GM12878 (cell line): ENCODE measurements around the gene ADAMTS2. TPM values are rescaled to one million over a fixed set of nuclear protein-coding genes. Genes with fewer than 3 reads are reported as not detected.

Source experiments
- ATAC-seq: fragments of 200-7000 bp; cut with Tn5 transposase; 3 replicates; pipeline ENCODE4 v1.9.1; 2020; ENCODE audit warnings: mild to moderate bottlenecking, moderate library complexity
- BruUV-seq: library from RNA; stranded (reverse); fragments of 400-500 nt; replicated peaks from 2 replicates; lab custom pipeline; 2021; lab: Mats Ljungman, UMichigan
- CTCF ChIA-PET: fragments of 300-600 bp; sonication (Branson Sonifier 250); formaldehyde crosslinking; extraction: SDS; loops from one replicate; lab custom pipeline; 2021; ENCODE audit warnings: inconsistent platforms; lab: Yijun Ruan, JAX
- POLR2A ChIA-PET: fragments of 350-600 bp; formaldehyde crosslinking; extraction: SDS; loops from one replicate; lab custom pipeline; 2021; ENCODE audit warnings: inconsistent platforms; lab: Charles Lee
- RAD21 ChIA-PET: fragments of 300-600 bp; sonication (Branson Sonifier 250); formaldehyde crosslinking; loops from one replicate; lab custom pipeline; 2023; ENCODE audit warnings: antibody characterized with exemption; ENCODE audit not compliant: unreplicated experiment; lab: Charles Lee
- SMC1A ChIA-PET: fragments of 300-600 bp; sonication (Branson Sonifier 250); formaldehyde crosslinking; loops from one replicate; lab custom pipeline; 2023; ENCODE audit not compliant: unreplicated experiment, uncharacterized antibody; lab: Charles Lee
- DNase-seq: peaks from one replicate; pipeline ENCODE4 v3.0.0-alpha.2; 2011; ENCODE audit warnings: low read depth, low spot score
- FAIRE-seq: peaks from 3 replicates; lab custom pipeline; 2011; peaks lifted over from hg19 to GRCh38; lab: Jason Lieb, UNC
- H2AFZ ChIP-seq: 2 replicates; pipeline ENCODE4 v1.6.0; 2011; ENCODE audit warnings: low read depth, low read length, control low read depth; ENCODE audit not compliant: control insufficient read depth
- H3K27ac ChIP-seq: 2 replicates; pipeline ENCODE4 v1.5.1; 2011; ENCODE audit warnings: control low read depth; ENCODE audit not compliant: control insufficient read depth, insufficient read depth
- H3K27me3 ChIP-seq, 2 experiments: replicated peaks in 1 of 2; 2 replicates each; pipeline versions ENCODE4 v1.6.0 to v1.6.1; 2011; ENCODE audit warnings: low read length in 1 of 2; ENCODE audit not compliant: control insufficient read depth in 2 of 2, insufficient read depth in 2 of 2
- H3K36me3 ChIP-seq, 2 experiments: 2 replicates each; pipeline ENCODE4 v1.5.1; 2011; ENCODE audit warnings: low read length in 1 of 2; ENCODE audit not compliant: control insufficient read depth in 2 of 2, insufficient read depth in 2 of 2
- H3K4me1 ChIP-seq: 2 replicates; pipeline ENCODE4 v1.6.1; 2011; ENCODE audit warnings: mild to moderate bottlenecking, low read length, moderate library complexity, mixed read lengths; ENCODE audit not compliant: control insufficient read depth, insufficient read depth
- H3K4me2 ChIP-seq: 2 replicates; pipeline ENCODE4 v1.6.0; 2011; ENCODE audit warnings: control low read depth; ENCODE audit not compliant: control insufficient read depth, insufficient read depth
- H3K4me3 ChIP-seq: fragments of 200-600 bp; sonication (generic); 2 replicates; pipeline ENCODE4 v1.5.1; 2016
- H3K79me2 ChIP-seq: 2 replicates; pipeline ENCODE4 v1.6.0; 2011; ENCODE audit warnings: low read length; ENCODE audit not compliant: control insufficient read depth, insufficient read depth
- H3K9ac ChIP-seq: 2 replicates; pipeline ENCODE4 v1.8.0; 2011; ENCODE audit warnings: low read length, control low read depth, mixed read lengths; ENCODE audit not compliant: control insufficient read depth, insufficient read depth
- H3K9me3 ChIP-seq: replicated peaks from 3 replicates; pipeline ENCODE4 v1.5.1; 2011; ENCODE audit warnings: mild to moderate bottlenecking, low read length; ENCODE audit not compliant: control insufficient read depth, insufficient read depth
- H4K20me1 ChIP-seq: 2 replicates; pipeline ENCODE4 v1.6.0; 2011; ENCODE audit not compliant: control insufficient read depth, insufficient read depth
- ATF2 ChIP-seq: IDR thresholded peaks from 2 replicates; pipeline ENCODE4 v1.6.1; 2012; ENCODE audit warnings: low read length, inconsistent platforms
- BCL3 ChIP-seq: IDR thresholded peaks from 2 replicates; pipeline ENCODE4 v1.6.1; 2011; ENCODE audit warnings: borderline replicate concordance, low read depth, mild to moderate bottlenecking, moderate library complexity, low read length; ENCODE audit not compliant: insufficient read depth, poor library complexity, severe bottlenecking
- BCLAF1 ChIP-seq: fragments of 450-650 bp; IDR thresholded peaks from 2 replicates; pipeline ENCODE4 v1.6.1; 2017; ENCODE audit warnings: antibody characterized with exemption, mild to moderate bottlenecking, moderate library complexity
- BMI1 ChIP-seq: fragments of 450-650 bp; IDR thresholded peaks from 2 replicates; pipeline ENCODE4 v1.6.1; 2016; ENCODE audit warnings: mild to moderate bottlenecking, moderate library complexity, borderline replicate concordance
- CBX5 ChIP-seq: sonication (generic); IDR thresholded peaks from 2 replicates; pipeline ENCODE4 v1.6.1; 2016; ENCODE audit warnings: low read depth, moderate library complexity, mild to moderate bottlenecking, inconsistent platforms
- E2F4 ChIP-seq: IDR thresholded peaks from 2 replicates; pipeline ENCODE4 v1.6.1; 2012; ENCODE audit warnings: low read depth, low read length, improper control_type of control experiment
- E4F1 ChIP-seq: fragments of 450-650 bp; IDR thresholded peaks from 2 replicates; pipeline ENCODE4 v1.6.1; 2018; ENCODE audit warnings: borderline replicate concordance, mild to moderate bottlenecking; ENCODE audit not compliant: partially characterized antibody
- EED ChIP-seq: sonication (generic); IDR thresholded peaks from 2 replicates; pipeline ENCODE4 v1.6.1; 2016; ENCODE audit warnings: antibody characterized with exemption, low read depth
- ESRRA ChIP-seq: IDR thresholded peaks from 2 replicates; pipeline ENCODE4 v1.6.1; 2012; ENCODE audit warnings: mild to moderate bottlenecking, low read length, improper control_type of control experiment
- HDAC6 ChIP-seq: fragments of 200-600 bp; sonication (generic); IDR thresholded peaks from one replicate; pipeline ENCODE4 v1.8.0; 2017; ENCODE audit warnings: antibody characterized with exemption; ENCODE audit not compliant: unreplicated experiment
- IRF4 ChIP-seq: IDR thresholded peaks from 2 replicates; pipeline ENCODE4 v1.6.1; 2011; ENCODE audit warnings: low read depth, low read length
- KLF5 ChIP-seq: fragments of 450-650 bp; IDR thresholded peaks from 2 replicates; pipeline ENCODE4 v1.6.1; 2014; ENCODE audit warnings: mild to moderate bottlenecking; ENCODE audit not compliant: partially characterized antibody
- NFYA ChIP-seq: IDR thresholded peaks from 2 replicates; pipeline ENCODE4 v1.6.1; 2011; ENCODE audit warnings: low read depth, mild to moderate bottlenecking, low read length, improper control_type of control experiment, borderline replicate concordance
- RAD51 ChIP-seq: fragments of 450-650 bp; IDR thresholded peaks from 2 replicates; pipeline ENCODE4 v1.6.1; 2016; ENCODE audit warnings: moderate library complexity, mild to moderate bottlenecking, inconsistent platforms
- RFX5 ChIP-seq: IDR thresholded peaks from 2 replicates; pipeline ENCODE4 v1.6.1; 2011; ENCODE audit warnings: low read depth, low read length, improper control_type of control experiment
- WGBS: methylation state at CpG from one replicate; pipeline ENCODE4 v1.1.6; 2016; ENCODE audit warnings: low lambda C conversion rate; ENCODE audit not compliant: insufficient replicate concordance, insufficient coverage; ENCODE audit errors: missing lambda C conversion rate; 5-methylcytosine and 5-hydroxymethylcytosine counted together
- in situ Hi-C: fragments of 300-500 bp; cut with MboI; formaldehyde crosslinking; loops from 9 replicates; pipeline ENCODE4 v1.14.3; 2018; ENCODE audit warnings: mixed read lengths
- intact Hi-C: fragments of 100-400 bp; cut with micrococcal nuclease; formaldehyde crosslinking; loops from one replicate; pipeline ENCODE4 v1.14.2; 2022; ENCODE audit not compliant: unreplicated experiment
- polyA plus RNA-seq, 11 experiments: library from polyadenylated mRNA; depleted of rRNA in 4 of 11; unstranded in 6 of 11; stranded (reverse) in 5 of 11; fragments of >200 nt; fragmentation: Nextera tagmentation in 4 of 11; fragmentation: Illumina TruSeq in 1 of 11; extraction: Ambion mirVana in 4 of 11; extraction: Trizol in 1 of 11; gene quantifications; 1 replicate in 1 of 11; 2 replicates in 10 of 11; pipeline versions ENCODE4 v1.2.1 to v1.2.3, GENCODE V29; 2011 to 2016; ENCODE audit warnings: inconsistent platforms in 2 of 11, missing spikeins in 2 of 11, low read depth in 1 of 11
- total RNA-seq, 4 experiments: library from RNA; depleted of rRNA in 3 of 4; stranded (reverse); fragments of >200 nt in 3 of 4; fragmentation: Illumina TruSeq in 1 of 4; extraction: Trizol in 1 of 4; gene quantifications; 2 replicates each; pipeline versions ENCODE4 v1.2.1 to v1.2.3, GENCODE V29; 2013 to 2021

Gene ADAMTS2
- total and polyA plus RNA-seq, 10 of the 15 experiments (the other 5 are each of a cell fraction or from before 2014, with no cell fraction given): 0.03 to 0.05 TPM; not detected in 8

GRCh38 chr5:179231309-179231708, 114.0 kb downstream of the ADAMTS2 start:
- RAD21 ChIA-PET: no interaction called here
- no peaks in the 10 kb centered on the region for H3K36me3 ChIP-seq
- no peak overlapping the region for H3K27ac ChIP-seq
- BruUV-seq: no TSS peak
- peaks cover 3% of the 10 kb centered on the region; the same call in 2 of the 3 replicates for H3K9me3 ChIP-seq
- in situ Hi-C loops (no loop called here), intact Hi-C loops (no loop called here)
- no peak for ATAC-seq
- POLR2A ChIA-PET: no interaction called here
- H3K9ac ChIP-seq: no peak overlapping the region
- SMC1A ChIA-PET: no interaction called here
- no peaks in the 10 kb centered on the region for H4K20me1 ChIP-seq
- H3K27me3 ChIP-seq: no peaks in the 10 kb centered on the region
- no peak for DNase-seq
- FAIRE-seq: no peak
- H2AFZ ChIP-seq: no peak overlapping the region
- WGBS: 38% methylated on average over 14 of the region's 14 CpGs
- H3K4me2 ChIP-seq: no peak overlapping the region
- CTCF ChIA-PET: no interaction called here
- H3K4me1 ChIP-seq: no peaks in the 10 kb centered on the region
- H3K79me2 ChIP-seq: no peaks in the 10 kb centered on the region
- no peak overlapping the region for H3K4me3 ChIP-seq
- TF ChIP-seq HDAC6: no peak
- no peak for TF ChIP-seq E4F1
- no peak for TF ChIP-seq KLF5
- no peak for TF ChIP-seq BCLAF1
- TF ChIP-seq ESRRA: no peak
- no peak for TF ChIP-seq BMI1
- TF ChIP-seq RFX5: no peak
- no peak for TF ChIP-seq IRF4
- TF ChIP-seq E2F4: no peak
- TF ChIP-seq CBX5: no peak
- no peak for TF ChIP-seq BCL3
- no peak for TF ChIP-seq RAD51
- no peak for TF ChIP-seq EED
- TF ChIP-seq NFYA: no peak
- TF ChIP-seq ATF2: no peak
